ENCODE measurements around the gene HS3ST5. TPM values are rescaled to one million over a fixed set of nuclear protein-coding genes. Genes with fewer than 3 reads are reported as not detected.

HS3ST5 gene
- polyA plus RNA-seq, 3 donors: not detected

DNA sequence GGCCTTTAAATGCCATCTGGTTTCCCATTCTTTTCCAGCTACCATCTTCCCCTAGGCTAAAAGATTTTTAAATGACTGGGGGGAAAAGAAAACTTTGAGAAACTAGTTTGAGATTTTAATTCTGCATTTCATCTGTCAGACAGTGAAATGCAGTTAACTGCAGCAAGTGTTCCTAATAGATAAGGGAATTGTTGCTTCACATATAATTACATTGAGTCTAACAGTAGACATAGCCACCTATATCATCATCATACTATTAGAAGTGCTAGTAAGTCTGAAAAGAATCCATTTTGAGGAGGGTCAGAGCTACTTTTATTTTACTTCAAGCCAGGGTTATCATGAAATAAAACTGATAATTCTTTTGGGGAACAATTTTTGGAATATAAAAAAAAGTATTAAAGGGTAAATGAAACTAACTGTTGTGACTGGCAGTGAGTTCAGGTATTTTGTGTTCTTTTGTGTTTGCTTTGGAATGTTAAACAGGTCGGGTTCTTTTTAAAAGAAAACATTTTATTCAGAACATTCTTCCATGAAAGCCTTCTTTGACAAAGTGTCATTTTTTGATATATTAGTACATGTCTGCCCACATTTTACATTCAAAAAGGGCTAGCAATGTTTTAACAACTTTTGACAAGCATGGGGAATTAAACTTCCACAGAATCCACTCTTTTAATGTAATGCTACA lies 170.1 kb downstream of the HS3ST5 start:
- Histone ChIP-seq H3K4me1 (ENCODE audit: control insufficient read depth in 1 of 2, insufficient read depth in 2 of 2, low read length in 2 of 2) (no peaks in the 10 kb centered on the region), H4K20me1 (ENCODE audit: insufficient read depth, low read length) (no peaks in the 10 kb centered on the region), H3K9me3 (replicated peaks in 1 of 2; ENCODE audit: control insufficient read depth in 1 of 2, insufficient read depth in 1 of 2, low read length in 2 of 2) (no peaks in the 10 kb centered on the region), H2AFZ (ENCODE audit: insufficient read depth, low read depth, low read length, poor library complexity, severe bottlenecking) (no peak overlapping the region), H3K9ac (ENCODE audit: insufficient read depth, low read length, poor library complexity, severe bottlenecking) (no peak overlapping the region), H3K27ac (ENCODE audit: low read depth in 1 of 2, low read length in 2 of 2) (no peak overlapping the region), H3K79me2 (ENCODE audit: insufficient read depth, low read length) (no peaks in the 10 kb centered on the region), H3K4me2 (replicated peaks; ENCODE audit: extremely low read depth, low read length, poor library complexity, severe bottlenecking) (no peak overlapping the region), H3K27me3 (ENCODE audit: control insufficient read depth in 2 of 2, insufficient read depth in 2 of 2, low read length in 2 of 2) (no peaks in the 10 kb centered on the region), H3K36me3 (replicated peaks in 1 of 2; ENCODE audit: control insufficient read depth in 1 of 2, insufficient read depth in 2 of 2, low read length in 2 of 2) (no peaks in the 10 kb centered on the region), H3K4me3 (replicated peaks in 1 of 3; ENCODE audit: low read depth in 2 of 3, low read length in 3 of 3) (no peak overlapping the region)
- Mint-ChIP-seq H3K36me3 (no peaks in the 10 kb centered on the region), H3K4me1 (no peaks in the 10 kb centered on the region), H3K4me3 (no peak overlapping the region), H3K27ac (no peak overlapping the region), H3K27me3 (ENCODE audit: low read depth in 3 of 3) (peaks cover 0 to 2% (median 2%) of the 10 kb centered on the region in 3 donors), H3K9me3 (peaks cover 0 to 5% (median 0%) of the 10 kb centered on the region in 7 donors)
- no peak for DNase-seq
- WGBS (ENCODE audit: insufficient coverage): no CpG with 5 or more reads among the region's 1 CpG
- TF ChIP-seq, protein P1, sequence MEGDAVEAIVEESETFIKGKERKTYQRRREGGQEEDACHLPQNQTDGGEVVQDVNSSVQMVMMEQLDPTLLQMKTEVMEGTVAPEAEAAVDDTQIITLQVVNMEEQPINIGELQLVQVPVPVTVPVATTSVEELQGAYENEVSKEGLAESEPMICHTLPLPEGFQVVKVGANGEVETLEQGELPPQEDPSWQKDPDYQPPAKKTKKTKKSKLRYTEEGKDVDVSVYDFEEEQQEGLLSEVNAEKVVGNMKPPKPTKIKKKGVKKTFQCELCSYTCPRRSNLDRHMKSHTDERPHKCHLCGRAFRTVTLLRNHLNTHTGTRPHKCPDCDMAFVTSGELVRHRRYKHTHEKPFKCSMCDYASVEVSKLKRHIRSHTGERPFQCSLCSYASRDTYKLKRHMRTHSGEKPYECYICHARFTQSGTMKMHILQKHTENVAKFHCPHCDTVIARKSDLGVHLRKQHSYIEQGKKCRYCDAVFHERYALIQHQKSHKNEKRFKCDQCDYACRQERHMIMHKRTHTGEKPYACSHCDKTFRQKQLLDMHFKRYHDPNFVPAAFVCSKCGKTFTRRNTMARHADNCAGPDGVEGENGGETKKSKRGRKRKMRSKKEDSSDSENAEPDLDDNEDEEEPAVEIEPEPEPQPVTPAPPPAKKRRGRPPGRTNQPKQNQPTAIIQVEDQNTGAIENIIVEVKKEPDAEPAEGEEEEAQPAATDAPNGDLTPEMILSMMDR (IDR thresholded peaks at IDR 0.05): no peak
- intact Hi-C loops (cut with micrococcal nuclease): no loop called here

DNA sequence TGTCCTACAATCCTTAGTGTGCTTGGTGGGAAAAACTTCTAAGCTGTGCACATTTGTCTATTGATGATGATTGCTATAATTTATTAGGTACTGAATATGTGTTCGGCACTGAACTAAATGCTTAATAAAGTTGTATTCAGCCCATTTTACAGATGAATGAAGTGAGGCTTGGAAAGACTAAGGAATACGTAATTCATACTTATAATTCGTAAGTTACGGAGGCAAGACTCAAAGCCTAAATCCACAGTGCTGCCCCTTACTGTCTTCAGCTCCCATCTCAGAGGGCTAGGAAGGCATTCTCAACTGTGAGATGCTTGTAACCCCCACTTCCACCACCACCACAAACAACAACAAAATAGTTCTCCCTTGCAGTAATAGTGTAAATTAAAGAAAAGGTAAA lies 171.3 kb downstream of the HS3ST5 start:
- WGBS (ENCODE audit: insufficient coverage): 100% methylated on average over 1 of the region's 4 CpGs
- TF ChIP-seq, protein P1 (IDR thresholded peaks at IDR 0.05): no peak
- no peak overlapping the region for H3K27ac Mint-ChIP-seq

More for the DNA sequence above, 171.3 kb downstream of the HS3ST5 start:
- Histone ChIP-seq H3K27me3 (ENCODE audit: control insufficient read depth in 2 of 2, insufficient read depth in 2 of 2, low read length in 2 of 2) (no peaks in the 10 kb centered on the region), H2AFZ (ENCODE audit: insufficient read depth, low read depth, low read length, poor library complexity, severe bottlenecking) (no peak overlapping the region), H4K20me1 (ENCODE audit: insufficient read depth, low read length) (no peaks in the 10 kb centered on the region), H3K4me2 (replicated peaks; ENCODE audit: extremely low read depth, low read length, poor library complexity, severe bottlenecking) (no peak overlapping the region), H3K79me2 (ENCODE audit: insufficient read depth, low read length) (no peaks in the 10 kb centered on the region), H3K9me3 (replicated peaks in 1 of 2; ENCODE audit: control insufficient read depth in 1 of 2, insufficient read depth in 1 of 2, low read length in 2 of 2) (no peaks in the 10 kb centered on the region), H3K4me3 (replicated peaks in 1 of 3; ENCODE audit: low read depth in 2 of 3, low read length in 3 of 3) (no peak overlapping the region), H3K27ac (ENCODE audit: low read depth in 1 of 2, low read length in 2 of 2) (no peak overlapping the region), H3K36me3 (replicated peaks in 1 of 2; ENCODE audit: control insufficient read depth in 1 of 2, insufficient read depth in 2 of 2, low read length in 2 of 2) (no peaks in the 10 kb centered on the region), H3K4me1 (ENCODE audit: control insufficient read depth in 1 of 2, insufficient read depth in 2 of 2, low read length in 2 of 2) (no peaks in the 10 kb centered on the region), H3K9ac (ENCODE audit: insufficient read depth, low read length, poor library complexity, severe bottlenecking) (no peak overlapping the region)
- Mint-ChIP-seq H3K27me3 (ENCODE audit: low read depth in 3 of 3) (peaks cover 0 to 2% (median 2%) of the 10 kb centered on the region in 3 donors), H3K4me1 (no peaks in the 10 kb centered on the region), H3K9me3 (peaks cover 0 to 5% (median 0%) of the 10 kb centered on the region in 7 donors), H3K4me3 (no peak overlapping the region), H3K36me3 (no peaks in the 10 kb centered on the region)
- no peak for DNase-seq
- intact Hi-C loops (cut with micrococcal nuclease): no loop called here
